HG02623 (cell line): ENCODE measurements around the gene NCR1.
"Not testable (repeated sequence)": the region's sequence is repeated elsewhere in the genome, so short reads cannot be mapped to it uniquely, and the experiment has no call there.

Source experiments
- ATAC-seq: cut with Tn5 transposase; IDR thresholded peaks from one replicate; pipeline ENCODE4 v1.9.1; 2021; ENCODE audit warnings: moderate library complexity; ENCODE audit not compliant: unreplicated experiment

NCR1 gene

DNA sequence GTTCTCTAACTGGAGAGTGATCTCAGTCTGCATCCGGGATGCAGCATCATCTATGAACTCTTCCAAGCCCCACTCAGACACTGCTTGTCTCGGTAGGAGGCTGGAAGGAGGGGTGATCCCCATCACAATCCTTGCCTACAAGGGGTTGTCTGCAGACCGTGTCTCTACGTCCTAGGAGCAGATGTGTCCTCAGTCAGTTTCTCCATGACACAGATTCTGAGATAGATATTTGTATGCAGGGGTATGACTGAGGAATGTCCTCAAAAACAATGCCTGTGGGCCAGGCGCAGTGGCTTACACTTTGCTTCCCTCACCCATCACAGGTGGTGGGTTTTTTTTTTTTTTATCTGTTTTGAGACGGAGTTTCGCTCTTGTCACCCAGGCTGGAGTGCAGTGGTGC lies 871 bp downstream of the NCR1 start:
- no peak for ATAC-seq

DNA sequence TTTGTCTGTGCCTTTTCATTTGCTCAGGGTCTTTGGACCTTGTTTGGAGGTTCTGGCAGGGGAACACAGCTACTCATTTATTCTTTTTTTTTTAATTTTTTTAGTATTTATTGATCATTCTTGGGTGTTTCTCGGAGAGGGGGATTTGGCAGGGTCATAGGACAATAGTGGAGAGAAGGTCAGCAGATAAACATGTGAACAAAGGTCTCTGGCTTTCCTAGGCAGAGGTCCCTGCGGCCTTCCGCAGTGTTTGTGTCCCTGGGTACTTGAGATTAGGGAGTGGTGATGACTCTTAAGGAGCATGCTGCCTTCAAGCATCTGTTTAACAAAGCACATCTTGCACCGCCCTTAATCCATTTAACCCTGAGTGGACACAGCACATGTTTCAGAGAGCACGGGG lies 2.0 kb downstream of the NCR1 start:
- ATAC-seq: not testable (repeated sequence)

DNA sequence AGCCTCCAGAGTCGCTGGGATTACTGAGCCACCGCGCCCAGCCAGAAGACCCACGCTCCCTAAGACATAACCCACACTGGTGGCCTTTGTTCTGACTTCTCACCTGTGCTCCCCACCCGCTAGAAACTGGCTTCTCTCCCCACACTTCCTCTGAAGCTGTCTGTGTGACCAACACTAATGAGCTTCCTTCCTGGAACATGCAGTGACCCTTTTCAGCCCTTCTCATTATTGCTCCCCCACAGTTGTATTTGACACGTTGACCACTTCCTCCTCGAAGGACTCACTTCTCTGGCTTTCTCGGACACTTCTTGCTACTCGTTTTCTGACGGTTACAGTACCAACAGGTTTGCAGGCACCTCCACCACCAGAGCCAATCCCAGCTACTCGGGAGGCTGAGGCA lies 10.9 kb downstream of the NCR1 start:
- ATAC-seq: no peak

DNA sequence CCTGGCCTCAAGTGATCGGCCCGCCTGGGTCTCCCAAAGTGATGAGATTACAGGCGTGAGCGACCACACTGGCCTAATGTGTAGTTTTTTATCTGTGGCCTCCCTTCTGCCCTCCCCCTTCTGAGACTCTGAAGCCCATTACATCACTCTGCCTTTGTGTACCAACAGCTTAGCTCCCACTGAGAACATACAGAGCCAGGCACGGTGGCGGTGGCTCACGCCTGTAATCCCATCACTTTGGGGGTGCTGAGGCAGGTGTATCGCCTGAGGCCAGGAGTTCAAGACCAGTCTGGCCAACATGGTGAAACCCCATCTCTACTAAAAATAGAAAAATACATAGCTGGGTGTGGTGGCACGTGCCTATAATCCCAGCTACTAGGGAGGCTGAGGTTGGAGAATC lies 12.6 kb downstream of the NCR1 start:
- ATAC-seq: no peak

DNA sequence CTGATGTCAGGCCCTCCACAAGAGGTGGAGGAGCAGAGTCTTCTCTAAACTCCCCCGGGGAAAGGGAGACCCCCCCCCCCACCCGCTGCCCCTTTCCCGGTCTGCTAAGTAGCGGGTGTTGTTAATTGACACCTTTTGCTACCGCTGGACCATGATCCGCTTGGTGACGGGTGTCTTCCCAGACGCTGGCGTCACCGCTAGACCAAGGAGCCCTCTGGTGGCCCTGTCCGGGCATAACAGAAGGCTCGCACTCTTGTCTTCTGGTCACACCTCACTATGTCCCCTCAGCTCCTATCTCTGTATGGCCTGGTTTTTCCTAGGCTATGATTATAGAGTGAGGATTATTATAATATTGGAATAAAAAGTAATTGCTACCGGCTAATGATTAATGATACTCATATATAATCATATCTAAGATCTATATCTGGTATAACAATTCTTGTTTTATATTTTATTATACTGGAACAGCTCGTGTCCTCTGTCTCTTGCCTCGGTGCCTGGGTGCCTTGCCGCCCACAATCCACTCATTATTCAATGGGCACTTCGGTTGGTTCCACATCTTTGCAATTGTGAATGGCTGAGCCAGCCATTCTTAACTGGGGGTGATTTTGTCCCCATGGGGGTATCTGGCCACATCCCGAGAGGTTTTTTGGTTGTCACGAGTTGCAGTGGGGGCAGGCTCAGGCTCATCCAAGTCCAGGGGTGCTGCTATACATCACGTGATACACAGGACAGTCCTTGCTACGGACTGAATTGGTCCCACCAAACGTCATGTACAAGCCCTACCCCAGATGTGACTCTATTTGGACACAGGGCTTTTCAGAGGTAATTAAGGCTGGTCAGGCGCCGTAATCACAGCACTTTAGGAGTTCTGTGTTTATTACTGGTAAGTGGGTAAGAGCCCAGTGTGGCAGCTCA lies 14.0 kb downstream of the NCR1 start:
- ATAC-seq: not testable (repeated sequence)

DNA sequence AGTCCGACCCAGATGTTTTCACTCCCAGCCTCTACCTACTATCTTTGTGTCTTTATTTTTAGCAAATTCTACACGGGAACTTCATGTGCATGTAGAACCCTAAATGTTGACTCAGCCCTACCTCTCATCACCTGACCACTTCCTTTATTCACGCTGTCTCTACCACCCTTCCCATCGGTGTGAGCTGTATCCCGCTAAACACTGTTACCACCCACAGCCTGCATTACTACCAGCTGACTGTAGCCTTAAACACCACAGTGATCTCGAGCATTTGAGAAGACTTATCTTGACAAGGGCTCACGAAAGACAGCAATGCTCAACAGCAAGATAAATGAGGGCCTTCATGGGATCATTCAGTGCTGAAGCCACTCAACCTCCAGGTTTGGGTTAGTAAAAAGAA lies 15.1 kb downstream of the NCR1 start:
- ATAC-seq: no peak

DNA sequence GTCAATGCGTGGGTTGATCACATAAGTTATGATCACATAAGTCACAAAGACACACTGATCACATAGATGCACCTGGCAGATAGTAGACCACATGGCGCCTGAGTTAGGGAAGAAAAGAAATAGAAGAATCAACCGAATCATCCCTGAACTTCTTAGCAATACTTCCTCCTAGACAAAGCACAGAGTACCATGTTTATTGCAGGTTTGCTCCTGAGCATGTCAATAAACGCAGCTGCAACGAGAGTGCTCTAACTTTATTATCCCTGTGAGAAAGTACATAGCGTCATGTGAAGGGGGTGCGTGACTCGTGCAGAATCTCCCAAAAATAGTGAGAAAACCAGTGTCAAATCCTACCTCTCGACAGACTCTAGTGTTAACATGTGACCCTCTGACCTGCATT lies 17.3 kb downstream of the NCR1 start:
- ATAC-seq: no peak

DNA sequence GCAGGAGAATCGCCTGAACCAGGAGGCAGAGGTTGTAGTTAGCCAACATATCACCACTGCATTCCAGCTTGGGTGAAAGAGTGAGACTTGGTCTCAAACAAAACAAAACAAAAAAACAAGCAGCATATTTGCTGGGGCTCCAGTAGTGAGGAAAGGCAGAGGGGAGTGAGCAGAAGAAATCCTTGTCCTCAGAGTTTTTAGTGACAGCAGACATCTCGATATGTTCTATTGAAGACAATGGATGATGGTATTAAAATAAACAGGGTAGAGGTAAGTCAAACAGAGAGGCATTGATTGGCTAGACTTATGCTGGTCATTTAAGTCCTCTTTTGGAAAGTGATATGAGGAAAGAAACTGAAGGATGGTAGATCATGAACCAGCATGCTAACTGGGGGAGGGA lies 22.4 kb downstream of the NCR1 start:
- no peak for ATAC-seq

DNA sequence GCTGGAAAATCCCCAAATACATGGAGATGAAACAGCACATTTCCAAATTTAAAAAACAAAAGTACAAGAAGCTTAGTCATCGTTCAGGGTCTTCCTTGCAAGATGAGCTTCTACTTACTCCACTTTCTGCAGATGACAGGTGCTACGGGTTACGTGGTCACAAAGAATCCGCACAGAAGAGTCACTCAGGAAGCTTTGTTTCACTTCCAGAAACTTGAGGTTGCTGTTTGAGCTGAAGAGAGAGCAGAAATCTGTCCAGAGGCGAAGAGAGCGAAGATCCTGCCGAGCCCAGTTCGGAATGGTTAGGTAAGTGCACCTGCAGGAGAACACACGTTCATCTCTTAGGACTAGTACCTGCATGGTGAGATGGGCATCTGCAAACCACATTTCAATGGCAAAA lies 32.0 kb downstream of the NCR1 start:
- no peak for ATAC-seq

DNA sequence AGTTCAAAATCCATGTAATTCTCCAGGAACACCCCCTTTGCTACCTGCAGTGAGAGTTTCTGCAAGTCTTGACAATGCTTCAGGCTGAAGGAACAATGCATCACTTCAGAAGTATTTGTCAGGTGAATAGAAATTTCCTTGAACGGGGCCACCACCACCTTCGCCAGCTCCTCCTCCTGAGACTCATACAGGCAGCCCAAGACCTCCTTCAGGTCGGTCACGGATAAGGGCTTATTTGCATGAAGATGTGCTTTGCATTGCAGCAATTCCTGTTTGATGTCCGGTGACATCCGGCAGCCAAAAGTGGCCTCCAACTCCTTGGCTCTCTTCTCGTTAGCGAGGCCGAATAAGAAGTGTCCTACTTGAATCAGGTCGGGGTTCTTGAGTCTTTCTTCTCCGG lies 33.0 kb downstream of the NCR1 start:
- ATAC-seq: no peak

DNA sequence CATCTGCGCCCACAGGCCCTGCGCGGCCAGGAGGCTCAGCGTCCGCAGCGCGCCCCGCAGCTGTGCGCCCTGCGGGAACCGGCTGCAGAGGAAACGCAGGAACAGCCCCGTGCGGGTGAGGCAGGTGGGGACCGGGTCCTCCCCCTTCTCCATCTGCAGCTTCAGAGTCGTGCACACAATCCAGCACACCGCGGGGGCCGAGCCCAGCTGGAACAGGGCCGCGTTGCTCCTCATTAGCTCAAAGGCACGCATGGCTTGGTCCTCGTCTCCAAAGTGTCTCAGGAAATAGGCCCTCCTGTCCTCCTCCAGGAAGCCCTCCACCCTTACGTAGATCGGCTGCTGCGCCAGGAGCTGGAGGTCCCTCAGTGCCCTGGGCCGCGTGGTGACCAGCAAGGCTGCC lies 33.6 kb downstream of the NCR1 start:
- ATAC-seq: not testable (repeated sequence)

DNA sequence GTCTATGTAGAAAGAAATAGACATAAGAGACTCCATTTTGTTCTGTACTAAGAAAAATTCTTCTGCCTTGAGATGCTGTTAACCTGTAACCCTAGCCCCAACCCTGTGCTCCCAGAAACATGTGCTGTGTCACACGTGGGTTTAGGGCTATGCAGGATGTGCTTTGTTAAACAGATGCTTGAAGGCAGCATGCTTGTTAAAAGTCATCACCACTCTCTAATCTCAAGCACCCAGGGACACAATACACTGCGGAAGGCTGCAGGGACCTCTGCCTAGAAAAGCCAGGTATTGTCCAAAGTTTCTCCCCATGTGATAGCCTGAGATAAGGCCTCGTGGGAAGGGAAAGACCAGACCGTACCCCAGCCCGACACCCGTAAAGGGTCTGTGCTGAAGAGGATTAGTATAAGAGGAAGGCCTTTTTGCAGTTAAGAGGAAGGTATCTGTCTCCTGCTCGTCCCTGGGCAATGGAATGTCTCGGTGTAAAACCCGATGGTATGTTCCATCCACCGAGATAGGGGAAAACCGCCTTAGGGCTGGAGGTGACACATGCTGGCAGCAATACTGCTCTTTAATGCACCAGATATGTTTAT lies 37.9 kb downstream of the NCR1 start:
- ATAC-seq: not testable (repeated sequence)

DNA sequence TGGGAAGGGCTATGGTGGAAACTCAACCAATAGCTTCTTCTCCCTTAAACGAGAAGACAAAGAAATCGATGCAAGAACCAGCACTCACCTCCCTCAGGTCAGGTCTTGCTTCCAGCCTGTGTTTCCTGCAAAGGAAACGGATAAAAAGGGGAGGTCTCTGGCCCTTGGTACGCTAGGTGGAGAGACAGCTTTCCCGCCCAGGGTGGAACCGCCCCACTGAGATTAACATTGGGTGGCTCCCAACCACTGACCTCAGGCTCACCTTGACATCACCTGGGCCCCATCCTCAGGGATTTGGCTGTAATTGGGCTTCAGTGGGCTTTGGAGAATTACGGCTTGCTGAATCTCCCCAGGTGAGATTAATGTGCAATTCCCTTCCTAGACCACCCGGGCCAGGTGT lies 41.4 kb downstream of the NCR1 start, which contains the start of gene NLRP7:
NLRP7 (minus strand) TSS at position 150 of the 400 bp plus-strand sequence.
- no peak for ATAC-seq

DNA sequence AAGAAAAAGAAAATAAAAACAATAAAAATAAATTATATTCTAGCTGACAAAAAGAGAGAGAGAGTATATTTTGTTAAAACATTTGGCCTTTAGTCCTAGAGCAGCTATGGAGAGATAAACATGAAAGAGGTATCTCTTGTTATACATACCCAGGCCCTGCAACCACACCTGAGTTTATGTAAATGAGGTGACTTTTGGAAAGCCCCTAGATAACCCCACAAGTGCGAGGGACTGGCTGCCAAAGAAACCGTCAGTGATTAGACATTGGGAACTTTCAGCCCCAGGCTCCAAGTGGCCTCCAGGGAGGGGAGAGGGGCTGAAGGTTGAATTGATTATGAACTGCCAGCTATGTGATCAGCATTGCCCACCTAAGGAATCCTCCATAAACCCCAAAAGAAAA lies 43.5 kb downstream of the NCR1 start:
- ATAC-seq: no peak

DNA sequence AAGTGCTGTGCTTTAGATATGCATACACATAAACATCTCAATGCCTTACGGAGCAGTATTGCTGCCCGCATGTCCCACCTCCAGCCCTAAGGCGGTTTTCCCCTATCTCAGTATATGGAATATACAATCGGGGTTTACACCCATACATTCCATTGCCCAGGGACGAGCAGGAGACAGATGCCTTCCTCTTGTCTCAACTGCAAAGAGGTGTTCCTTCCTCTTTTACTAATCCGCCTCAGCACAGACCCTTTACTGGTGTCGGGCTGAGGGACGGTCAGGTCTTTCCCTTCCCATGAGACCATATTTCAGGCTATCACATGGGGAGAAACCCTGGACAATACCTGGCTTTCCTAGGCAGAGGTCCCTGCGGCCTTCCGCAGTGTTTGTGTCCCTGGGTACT lies 44.6 kb downstream of the NCR1 start:
- ATAC-seq: not testable (repeated sequence)

DNA sequence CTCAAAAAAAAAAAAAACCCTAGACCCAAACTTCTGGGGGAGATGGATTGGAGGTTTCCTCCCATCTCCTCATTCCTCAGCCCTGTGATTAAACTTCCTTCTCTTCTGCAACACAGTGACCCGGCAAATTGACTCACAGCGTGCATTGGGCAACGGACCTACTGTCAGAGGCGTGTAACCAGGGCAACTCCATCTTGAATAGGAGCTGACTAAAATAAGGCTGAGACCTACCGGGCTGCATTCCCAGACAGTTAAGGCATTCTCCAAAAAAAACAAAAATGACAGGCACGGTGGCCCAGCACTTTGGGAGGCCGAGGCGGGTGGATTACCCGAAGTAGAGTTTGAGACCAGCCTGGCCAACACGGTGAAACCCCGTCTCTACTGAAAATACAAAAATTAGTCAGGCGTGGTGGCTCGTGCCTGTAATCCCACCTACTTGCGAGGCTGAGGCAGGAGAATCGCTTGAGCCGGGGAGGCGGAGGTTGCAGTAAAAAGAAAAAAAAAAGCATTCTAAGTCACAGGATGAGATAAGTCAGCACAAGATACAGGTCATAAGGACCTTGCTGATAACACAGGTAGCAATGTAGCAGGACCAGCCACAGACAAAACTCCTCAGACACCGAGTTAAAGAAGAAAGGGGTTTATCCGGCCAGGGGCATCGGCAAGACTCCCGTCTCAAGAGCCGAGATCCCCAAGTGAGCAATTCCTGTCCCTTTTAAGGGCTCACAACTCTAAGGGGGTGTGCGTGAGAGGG lies 46.8 kb downstream of the NCR1 start:
- no peak for ATAC-seq

DNA sequence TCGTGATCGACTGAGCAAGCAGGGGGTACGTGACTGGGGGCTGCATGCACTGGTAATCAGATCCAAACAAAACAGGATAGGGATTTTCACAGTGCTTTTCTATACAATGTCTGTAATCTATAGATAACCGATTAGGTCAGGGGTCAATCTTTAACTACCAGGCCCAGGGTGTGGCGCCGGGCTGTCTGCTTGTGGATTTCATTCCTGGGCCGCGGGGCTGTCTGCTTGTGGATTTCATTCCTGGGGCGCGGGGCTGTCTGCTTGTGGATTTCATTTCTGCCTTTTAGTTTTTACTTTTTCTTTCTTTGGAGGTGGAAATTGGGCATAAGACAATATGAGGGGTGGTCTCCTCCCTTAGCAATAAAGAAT lies 47.4 kb downstream of the NCR1 start:
- ATAC-seq: not testable (repeated sequence)

DNA sequence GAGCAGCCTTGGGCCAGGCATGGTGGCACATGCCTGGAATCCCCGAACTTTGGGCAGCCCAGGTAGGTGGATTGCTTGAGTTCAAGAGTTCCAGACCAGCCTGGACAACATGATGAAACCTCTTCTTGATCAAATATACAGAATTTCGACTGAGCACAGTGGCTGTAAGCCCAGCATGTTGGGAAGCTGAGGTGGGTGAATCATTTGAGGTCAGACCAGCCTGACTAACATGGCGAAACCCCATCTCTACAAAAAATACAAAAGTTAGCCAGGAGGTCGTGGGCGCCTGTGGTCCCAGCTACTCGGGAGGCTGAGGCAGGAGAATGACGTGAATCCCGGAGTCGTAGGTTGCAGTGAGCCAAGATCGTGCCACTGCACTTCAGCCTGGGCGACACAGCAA lies 49.4 kb downstream of the NCR1 start:
- ATAC-seq: no peak

DNA sequence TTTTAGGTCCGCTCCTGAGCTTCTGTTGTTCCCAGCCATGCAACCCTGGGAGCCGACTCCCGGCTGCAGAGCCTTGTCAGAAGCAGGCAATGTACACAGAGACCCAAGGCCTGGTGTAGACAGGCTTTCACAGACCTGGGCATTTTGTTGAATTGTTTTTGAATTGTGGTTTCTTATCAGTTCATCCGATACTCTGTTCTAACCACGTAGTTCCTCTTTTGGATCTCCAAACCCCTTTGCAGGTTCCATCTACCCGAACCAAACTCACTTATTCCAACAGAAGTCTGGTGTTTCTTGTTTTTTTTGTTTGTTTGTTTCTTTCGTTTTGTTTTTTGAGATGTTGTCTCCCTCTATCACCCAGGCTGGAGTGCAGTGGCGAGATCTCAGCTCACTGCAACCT lies 53.9 kb downstream of the NCR1 start:
- ATAC-seq: no peak
